ENCODE measurements around the gene SRRM3.

DNA sequence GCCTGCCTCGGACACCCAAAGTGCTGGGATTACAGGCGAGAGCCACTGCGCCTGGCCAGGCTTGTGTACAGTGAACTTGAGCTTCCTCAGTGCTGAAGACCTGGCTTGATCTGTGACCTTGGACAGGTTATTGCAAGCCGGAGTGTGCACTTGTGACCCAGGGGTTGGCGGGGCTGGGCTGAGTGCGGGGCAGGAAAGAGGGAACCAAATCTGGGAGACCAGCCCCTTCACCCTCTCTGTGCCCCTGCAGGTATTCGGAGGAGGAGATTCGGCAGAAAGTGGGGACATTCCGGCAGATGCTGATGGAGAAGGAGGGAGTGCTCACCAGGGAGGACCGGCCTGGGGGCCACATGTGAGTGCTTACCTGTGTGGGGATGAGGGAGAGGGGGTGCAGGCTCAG lies 46.2 kb downstream of the SRRM3 start:
- TF ChIP-seq, protein P1, sequence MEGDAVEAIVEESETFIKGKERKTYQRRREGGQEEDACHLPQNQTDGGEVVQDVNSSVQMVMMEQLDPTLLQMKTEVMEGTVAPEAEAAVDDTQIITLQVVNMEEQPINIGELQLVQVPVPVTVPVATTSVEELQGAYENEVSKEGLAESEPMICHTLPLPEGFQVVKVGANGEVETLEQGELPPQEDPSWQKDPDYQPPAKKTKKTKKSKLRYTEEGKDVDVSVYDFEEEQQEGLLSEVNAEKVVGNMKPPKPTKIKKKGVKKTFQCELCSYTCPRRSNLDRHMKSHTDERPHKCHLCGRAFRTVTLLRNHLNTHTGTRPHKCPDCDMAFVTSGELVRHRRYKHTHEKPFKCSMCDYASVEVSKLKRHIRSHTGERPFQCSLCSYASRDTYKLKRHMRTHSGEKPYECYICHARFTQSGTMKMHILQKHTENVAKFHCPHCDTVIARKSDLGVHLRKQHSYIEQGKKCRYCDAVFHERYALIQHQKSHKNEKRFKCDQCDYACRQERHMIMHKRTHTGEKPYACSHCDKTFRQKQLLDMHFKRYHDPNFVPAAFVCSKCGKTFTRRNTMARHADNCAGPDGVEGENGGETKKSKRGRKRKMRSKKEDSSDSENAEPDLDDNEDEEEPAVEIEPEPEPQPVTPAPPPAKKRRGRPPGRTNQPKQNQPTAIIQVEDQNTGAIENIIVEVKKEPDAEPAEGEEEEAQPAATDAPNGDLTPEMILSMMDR (IDR thresholded peaks at IDR 0.05; ENCODE audit: poor library complexity, severe bottlenecking) = no peak
- TF ChIP-seq TAF1 (IDR thresholded peaks at IDR 0.05; ENCODE audit: low read depth) (no peak), MXI1 (conservative IDR thresholded peaks at IDR 0.05; ENCODE audit: poor library complexity, severe bottlenecking) (no peak), EZH2 (IDR thresholded peaks at IDR 0.05; ENCODE audit: borderline replicate concordance, insufficient read depth, low read length, poor library complexity, severe bottlenecking) (no peak), EP300 (conservative IDR thresholded peaks at IDR 0.05; ENCODE audit: poor library complexity, severe bottlenecking) (no peak), POLR2AphosphoS5 (IDR thresholded peaks at IDR 0.05) (no peak), RAD21 (conservative IDR thresholded peaks at IDR 0.05) (no peak), SMC3 (conservative IDR thresholded peaks at IDR 0.05; ENCODE audit: poor library complexity) (no peak)

All from neural cell (in vitro differentiated cells).